GM18951 (cell line): ENCODE measurements around the gene PERP.

Source experiments
- POLR2A ChIP-seq: IDR thresholded peaks from 4 replicates; pipeline ENCODE4 v1.6.1; 2011; ENCODE audit warnings: mild to moderate bottlenecking; ENCODE audit not compliant: insufficient read length, insufficient read depth; ENCODE audit errors: extremely low read depth
- in situ Hi-C: fragments of 300-500 bp; cut with MboI; formaldehyde crosslinking; loops from one replicate; pipeline ENCODE4 v1.12.0; 2022; ENCODE audit warnings: low sequenced_read_pairs, mixed read lengths, inconsistent platforms; ENCODE audit not compliant: unreplicated experiment

Gene PERP

GRCh38 chr6:138078491-138078890 lies 28.7 kb downstream of the PERP start:
- in situ Hi-C loops, result no loop called here
- TF ChIP-seq POLR2A, result no peak

- TF ChIP-seq POLR2A, result no peak
Observed at GRCh38 chr6:138073264-138073663, 34.0 kb downstream of the PERP start.

GRCh38 chr6:138063726-138064125 lies 43.5 kb downstream of the PERP start:
- TF ChIP-seq POLR2A, result no peak
- in situ Hi-C loops, result no loop called here

More at GRCh38 chr6:138073264-138073663, 34.0 kb downstream of the PERP start:
- in situ Hi-C loops, result no loop called here

GRCh38 chr6:138054982-138055381 lies 52.2 kb downstream of the PERP start:
- no peak for TF ChIP-seq POLR2A
- in situ Hi-C loops, result no loop called here

- TF ChIP-seq POLR2A, result no peak
- in situ Hi-C loops, result no loop called here
Observed at GRCh38 chr6:138052783-138053182, 54.4 kb downstream of the PERP start.

GRCh38 chr6:138044972-138045371 lies 62.2 kb downstream of the PERP start:
- in situ Hi-C loops, result no loop called here

GRCh38 chr6:138044458-138044857 lies 62.8 kb downstream of the PERP start:
- no peak for TF ChIP-seq POLR2A
- in situ Hi-C loops, result no loop called here

More at GRCh38 chr6:138044972-138045371, 62.2 kb downstream of the PERP start:
- no peak for TF ChIP-seq POLR2A
